Breast epithelium (tissue), 3 donors: Measurements from ENCODE around the gene GCNT2.

Experiments used
- POLR2A ChIP-seq: fragments of 450-650 bp; IDR thresholded peaks from one replicate; pipeline ENCODE4 v1.6.1; 2016; ENCODE audit warnings: antibody characterized with exemption, mild to moderate bottlenecking, moderate library complexity
- POLR2AphosphoS5 ChIP-seq, 3 donors: sonication (generic); formaldehyde crosslinking; IDR thresholded peaks; one replicate each; pipeline ENCODE4 v1.6.1; 2017; ENCODE audit warnings: antibody characterized with exemption in 3 of 3

DNA sequence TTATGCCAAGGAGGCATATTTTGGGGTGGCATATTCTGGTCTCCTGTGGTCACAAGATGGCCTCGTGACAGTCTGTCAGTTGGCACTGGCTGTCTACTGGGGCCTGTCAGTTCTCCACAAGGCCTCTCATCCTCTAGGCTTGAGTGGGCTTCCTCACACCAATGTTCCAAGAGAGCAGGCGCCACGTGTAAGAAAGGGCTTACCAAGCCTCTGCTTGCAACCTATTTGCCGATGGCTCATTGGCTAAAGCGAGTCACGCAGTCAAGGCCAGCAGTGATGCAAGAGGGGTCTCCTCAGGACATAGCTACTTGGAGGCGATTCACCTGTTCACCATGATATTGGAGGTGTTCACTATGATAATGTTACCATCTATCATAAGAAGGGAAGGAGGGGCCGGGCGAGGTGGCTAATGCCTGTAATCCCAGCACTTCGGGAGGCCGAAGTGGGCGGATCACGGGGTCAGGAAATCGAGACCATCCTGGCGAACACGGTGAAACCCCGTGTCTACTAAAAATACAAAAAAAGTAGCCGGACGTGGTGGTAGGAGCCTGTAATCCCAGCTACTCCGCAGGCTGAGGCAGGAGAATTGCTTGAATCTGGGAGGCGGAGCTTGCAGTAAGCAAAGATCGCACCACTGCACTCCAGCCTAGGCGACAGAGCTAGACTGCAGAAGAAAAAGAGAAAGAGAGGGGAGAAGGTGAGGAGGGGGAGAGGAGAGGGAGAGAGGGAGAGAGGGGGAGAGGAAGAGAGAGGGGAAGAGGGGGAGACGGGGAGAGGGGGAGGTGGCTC lies 138.0 kb downstream of the GCNT2 start:
- TF ChIP-seq POLR2AphosphoS5 (IDR thresholded peaks at IDR 0.05), result no peak
- no peak for TF ChIP-seq POLR2A
